Inflammatory macrophage treated with lipopolysaccharide for 4 hours (primary cell): ENCODE results near the gene AGBL1.
"Not testable (repeated sequence)": the region's sequence is repeated elsewhere in the genome, so short reads cannot be mapped to it uniquely, and the experiment has no call there.

Source experiments
- DNase-seq: peaks from one replicate; pipeline ENCODE4 v3.0.0-alpha.2; 2020

AGBL1 gene

GRCh38 chr15:86087808-86088207 is 8.1 kb downstream of the AGBL1 start:
- DNase-seq, result no peak

- no peak for DNase-seq
Measured at GRCh38 chr15:86089422-86089821, 9.8 kb downstream of the AGBL1 start.

DNA sequence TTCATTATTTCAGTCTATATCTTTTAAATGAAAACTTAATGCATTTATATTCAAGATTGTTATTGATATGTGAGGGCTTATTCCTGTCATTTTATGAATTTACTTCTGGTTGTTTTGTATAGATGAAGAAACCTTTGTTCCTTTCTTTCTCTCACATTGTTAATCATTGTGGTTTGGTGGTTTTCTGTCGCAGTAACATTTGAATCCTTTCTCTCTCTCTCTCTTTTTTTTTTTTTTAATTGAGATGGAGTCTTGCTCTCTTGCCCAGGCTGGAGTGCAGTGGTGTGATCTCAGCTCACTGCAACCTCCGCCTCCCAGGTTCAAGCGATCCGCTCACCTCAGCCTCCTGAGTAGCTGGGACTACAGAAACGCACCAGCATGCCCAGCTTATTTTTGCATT is 22.1 kb downstream of the AGBL1 start:
- DNase-seq, result no peak

GRCh38 chr15:86103825-86104224 is 24.2 kb downstream of the AGBL1 start:
- no peak for DNase-seq

- no peak for DNase-seq
Measured at GRCh38 chr15:86106306-86106705, 26.6 kb downstream of the AGBL1 start.

DNA sequence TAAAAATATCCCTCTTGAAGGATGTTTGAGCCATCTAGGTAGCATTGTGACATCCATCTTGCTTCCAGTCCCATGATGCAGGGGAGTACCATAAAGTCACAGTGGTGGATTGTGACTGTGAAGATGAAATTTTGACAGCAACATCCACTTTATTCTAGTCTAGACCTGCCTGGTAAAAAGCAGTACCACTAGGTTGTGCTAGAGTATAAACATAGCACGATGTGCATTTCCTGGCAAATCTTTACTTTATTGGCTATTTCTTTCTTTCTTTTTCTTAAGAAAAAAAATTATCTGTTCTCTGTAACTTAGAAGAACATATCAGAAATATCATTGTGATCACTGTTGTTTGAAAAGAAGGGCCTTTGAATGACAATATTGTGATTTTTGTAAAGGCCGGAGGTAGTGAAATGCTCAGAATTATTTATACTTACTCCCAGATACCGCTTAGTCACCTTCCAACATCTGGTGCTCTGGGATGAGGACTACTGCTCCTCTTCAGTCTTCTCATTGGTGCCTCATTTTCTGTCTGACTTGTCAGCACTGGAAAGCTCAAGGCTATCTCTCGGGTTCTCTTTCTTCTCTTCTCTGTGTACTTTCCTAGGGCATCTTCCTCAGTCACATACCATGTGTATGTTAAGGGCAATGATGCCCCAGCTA is 35.6 kb downstream of the AGBL1 start:
- no peak for DNase-seq

DNA sequence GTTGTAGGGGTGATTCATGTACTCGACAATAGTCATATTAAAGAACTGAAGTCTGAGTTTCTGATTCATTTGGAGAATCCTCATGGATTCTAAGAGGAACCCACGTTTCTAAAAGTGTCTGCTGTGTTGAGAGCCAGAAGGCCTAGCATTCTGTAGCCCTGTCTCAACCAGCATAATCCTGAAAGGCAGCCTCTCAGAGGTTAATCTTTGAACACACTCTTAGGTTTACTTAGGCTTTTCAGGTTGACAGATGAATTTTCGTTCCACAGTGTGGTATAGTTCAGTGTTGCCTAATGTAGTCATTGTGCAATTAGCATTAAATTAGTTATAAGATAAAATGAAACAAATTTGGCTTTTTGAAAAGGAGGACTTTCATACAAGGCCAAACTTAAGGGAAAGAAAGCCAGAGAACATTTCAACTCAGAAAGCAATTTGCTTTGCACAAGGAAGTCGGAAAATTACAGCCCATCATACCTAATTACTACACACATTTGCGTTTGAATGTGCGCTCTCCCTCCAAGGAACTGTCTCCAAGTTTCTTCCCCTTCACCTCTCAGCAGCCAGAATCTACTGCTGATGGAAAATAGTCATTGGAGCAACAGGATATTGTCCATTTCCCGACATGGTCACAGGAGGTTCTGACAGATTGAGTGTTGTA is 42.0 kb downstream of the AGBL1 start:
- DNase-seq, result no peak

DNA sequence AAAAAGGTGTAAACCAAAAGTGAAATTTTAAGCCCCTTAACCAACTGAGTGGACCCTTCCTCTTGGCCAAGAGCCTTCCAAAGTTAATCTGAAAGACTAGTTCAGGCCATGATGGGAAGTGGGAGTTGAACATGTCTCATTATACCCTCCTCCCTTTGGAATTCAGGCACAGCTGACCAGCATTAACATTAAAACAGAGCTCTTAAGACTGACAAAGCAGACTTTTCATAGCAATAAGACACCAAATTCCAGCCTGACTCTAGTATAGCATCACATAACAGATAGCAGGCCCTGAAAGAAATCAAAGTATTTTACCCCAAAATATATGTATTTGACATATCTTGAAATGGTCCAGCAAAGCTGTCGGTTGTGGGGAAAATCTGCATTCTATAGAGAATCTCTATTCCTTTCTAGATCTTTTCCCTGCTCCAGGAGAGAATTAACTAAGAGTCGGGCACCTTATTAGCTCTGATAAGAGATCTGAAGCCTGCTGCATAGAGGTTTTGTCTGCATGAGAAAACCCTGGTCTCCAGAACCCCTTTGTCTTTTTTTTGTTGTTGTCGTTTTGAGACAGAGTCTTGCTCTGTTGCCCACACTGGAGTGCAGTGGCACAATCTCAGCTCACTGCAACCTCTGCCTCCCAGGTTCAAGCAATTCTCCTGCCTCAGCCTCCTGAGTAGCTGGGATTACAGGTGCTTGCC is 43.2 kb downstream of the AGBL1 start:
- DNase-seq, result not testable (repeated sequence)

DNA sequence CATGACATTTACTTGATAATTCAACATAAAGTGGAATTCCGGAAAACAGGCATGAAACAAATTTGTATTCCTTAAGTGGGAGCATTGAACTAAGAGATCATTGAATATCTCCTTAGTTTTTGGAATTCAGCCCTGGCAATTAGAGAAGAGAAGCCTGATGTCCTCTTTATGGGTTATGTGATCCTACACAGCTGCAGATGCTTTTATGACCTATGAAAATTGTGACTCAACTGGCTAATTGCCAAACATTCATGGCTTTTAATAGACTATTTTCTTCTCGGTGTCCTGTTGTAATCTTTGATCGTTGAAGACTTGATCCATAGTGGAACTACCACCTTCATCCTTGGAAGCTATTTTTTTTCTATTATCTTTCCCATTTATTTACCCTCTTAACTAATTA is 46.1 kb downstream of the AGBL1 start:
- DNase-seq, result no peak

DNA sequence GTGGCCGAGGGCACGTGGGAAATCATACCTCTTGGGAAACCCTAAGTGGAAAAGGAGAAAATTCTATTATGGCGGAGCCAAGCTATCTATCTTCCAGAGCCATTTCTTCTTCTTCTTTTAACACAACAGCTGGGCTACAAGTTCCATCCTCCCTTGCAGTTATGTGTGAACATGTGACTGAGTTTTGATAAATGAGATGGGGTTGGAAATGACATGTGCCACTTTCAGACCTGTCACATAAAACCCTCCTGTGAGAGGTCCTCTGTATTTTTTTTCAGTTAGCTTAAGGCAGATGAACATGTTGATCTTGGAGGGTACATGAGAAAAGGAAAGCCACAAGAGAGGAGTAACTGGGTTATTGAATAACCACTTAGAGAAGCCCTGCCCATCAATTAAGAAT is 47.9 kb downstream of the AGBL1 start:
- no peak for DNase-seq

DNA sequence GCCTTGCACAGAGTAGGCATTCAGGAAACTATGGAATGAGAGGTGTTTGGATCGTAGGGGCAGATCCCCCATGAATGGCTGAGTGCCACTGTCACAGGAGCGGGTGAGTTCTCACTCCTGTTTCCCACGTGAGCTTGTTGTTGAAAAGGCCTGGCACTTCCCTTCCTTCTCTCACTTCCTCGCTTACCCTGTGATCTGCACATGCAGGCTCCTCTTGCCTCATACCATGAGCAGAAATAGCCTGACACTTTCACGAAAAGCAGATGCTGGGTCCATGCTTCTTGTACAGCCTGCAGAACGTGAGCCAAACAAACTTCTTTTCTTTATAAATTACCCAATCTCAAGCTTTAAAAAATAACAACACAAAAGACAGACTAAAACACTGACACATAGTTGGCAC is 55.4 kb downstream of the AGBL1 start:
- no peak for DNase-seq

DNA sequence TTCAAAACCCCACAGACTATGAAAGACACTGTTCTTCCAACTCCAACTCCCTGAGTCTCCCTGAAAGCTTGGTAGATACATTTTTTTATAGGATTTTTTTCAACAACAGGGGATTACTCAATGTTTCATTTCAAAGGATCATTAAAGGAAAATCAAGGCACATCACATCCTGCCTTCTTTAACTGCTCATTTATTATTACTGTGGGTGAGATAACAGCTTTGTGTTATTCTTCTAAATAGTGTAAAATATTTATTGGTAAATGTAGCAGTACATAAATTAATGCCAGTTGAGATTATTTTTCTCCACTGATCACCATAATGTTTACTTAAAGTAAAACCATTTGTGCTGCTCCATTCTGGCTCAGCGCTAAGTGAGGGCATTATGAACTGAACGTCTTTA is 57.2 kb downstream of the AGBL1 start:
- DNase-seq, result no peak

DNA sequence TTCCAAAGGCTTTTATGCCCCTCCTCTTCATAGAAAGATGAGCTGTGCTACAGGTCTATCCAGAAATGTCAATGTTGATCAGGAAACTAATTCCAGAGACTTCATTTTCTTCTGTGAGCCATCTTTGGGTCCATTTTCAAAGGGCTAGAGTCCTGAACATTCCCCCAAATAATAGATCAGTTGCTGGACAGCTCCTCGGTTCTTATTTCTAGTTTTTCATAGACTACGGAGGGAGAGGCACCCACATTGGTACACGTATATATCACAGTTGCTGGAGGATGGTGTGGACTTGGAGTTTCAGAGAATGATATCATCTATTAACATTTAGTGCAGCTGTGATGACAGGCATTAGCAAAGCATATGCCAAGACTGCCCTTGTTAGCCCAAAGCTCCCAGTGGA is 59.1 kb downstream of the AGBL1 start:
- DNase-seq, result no peak

- DNase-seq, result no peak
Measured at GRCh38 chr15:86139828-86140227, 60.2 kb downstream of the AGBL1 start.

DNA sequence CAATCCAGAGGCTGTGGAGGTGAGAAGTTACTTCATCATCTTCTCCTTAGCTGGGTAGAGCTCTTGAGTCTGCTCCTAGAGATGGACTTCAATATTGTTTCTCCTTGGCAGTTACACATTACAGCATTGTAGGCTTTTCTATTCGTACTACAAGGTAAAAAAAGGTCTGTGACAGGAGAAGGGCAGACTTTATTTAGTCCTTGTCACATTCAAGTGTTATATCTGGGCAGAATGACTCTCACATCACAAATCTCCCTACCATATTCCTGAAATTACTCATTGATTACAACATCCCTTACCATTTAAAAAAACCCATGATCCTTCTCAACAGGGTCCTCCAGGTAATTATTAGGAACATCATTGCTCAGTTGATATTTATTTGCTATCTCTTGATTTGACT is 75.0 kb downstream of the AGBL1 start:
- no peak for DNase-seq

GRCh38 chr15:86155551-86155950 is 75.9 kb downstream of the AGBL1 start:
- no peak for DNase-seq

DNA sequence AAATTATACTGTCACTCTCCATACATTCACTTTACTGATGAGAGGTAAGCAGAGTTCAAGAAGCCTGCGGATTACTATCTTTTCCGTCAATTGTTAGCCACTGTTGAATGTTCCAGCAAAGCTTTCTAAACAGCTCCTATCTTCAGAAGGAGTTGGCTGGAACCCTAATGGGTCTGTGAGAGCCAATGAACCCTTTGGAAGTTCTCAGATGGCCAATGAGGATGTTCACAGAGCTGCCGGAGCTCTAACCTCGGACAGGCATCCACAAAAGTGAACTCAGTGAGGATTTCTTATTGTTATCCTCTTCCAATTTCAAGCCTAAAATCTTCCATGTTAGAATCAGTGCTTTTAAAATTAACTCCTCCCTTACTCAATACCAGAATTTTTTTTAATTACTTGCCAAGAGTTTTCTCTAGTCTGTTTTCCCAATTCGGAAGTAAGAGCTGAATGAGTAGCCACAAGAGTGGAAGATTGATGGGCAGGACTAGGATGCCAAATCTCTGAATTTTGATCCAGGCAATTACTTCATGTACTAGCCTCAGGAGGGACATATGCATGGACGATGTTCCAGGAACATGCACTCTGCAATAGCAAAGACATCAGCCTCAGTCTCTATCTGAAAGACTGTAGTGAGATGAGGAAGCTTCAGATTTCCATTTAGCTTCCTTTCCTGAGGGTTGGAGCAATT is 78.1 kb downstream of the AGBL1 start:
- no peak for DNase-seq

GRCh38 chr15:86159468-86159867 is 79.8 kb downstream of the AGBL1 start:
- DNase-seq, result no peak

GRCh38 chr15:86161250-86161649 is 81.6 kb downstream of the AGBL1 start:
- DNase-seq, result no peak

DNA sequence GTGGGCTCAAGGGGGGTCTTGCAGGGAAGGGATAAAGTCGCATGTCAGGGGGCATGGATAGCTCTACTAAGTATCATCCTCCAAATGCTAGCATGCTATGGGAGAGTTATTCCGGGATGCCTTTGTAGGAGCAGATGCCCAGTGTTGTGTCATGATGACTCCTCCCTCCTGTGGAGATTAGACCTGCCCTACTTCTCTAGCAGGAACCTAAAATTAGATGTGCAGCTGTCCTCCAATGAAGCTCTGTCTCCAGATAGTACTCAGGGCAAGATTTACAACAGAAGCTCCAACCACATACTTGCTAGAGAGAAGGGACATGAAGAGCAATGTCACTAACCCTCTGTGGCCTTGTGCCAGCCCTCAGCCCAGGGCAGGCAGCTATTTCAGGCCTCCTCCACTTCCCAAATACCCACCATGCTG is 82.5 kb downstream of the AGBL1 start:
- no peak for DNase-seq

- no peak for DNase-seq
Measured at GRCh38 chr15:86162641-86163040, 83.0 kb downstream of the AGBL1 start.

GRCh38 chr15:86163816-86164215 is 84.1 kb downstream of the AGBL1 start:
- no peak for DNase-seq

DNA sequence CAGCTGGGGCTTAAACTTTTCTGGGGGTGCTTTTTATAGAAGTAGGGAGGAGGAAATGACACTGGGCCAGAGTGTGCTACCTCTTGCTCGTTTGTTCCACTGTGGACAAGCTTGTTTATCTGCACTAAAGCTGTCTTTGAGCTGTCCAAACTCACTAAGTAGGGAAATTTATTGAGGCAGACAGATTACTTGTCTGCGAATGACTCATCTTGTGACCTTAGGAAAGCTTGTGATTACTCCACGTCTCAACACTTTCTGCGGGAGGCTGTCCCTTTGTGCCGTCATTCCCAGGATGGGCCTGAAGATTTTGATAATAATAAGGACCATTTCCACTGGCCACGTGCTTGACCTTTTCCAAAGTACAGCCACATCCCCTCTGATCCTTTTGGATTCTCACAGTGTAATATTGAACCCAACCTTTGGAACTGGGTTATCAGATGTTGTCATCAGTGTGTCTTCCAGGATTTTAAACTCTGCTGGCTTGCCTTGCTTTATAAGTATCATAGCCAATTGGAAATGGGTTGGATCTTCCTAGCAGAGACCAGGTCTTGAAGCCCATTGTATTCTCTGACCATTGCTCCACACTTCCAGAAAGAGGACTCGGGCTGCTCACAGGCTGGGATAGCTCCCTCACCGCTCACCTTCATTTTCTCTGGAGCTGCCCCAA is 84.7 kb downstream of the AGBL1 start:
- no peak for DNase-seq
